Fibroblast of lung (primary cell): ENCODE results near the gene SH3PXD2A. TPM values are rescaled to one million over a fixed set of nuclear protein-coding genes. Genes with fewer than 3 reads are reported as not detected.

Experiments used
- DNase-seq, 2 donors: peaks; one replicate each; pipeline versions ENCODE4 v3.0.0 to v3.0.0-alpha.2; 2010; ENCODE audit warnings: low read depth in 2 of 2
- H2AFZ ChIP-seq: 2 replicates; pipeline ENCODE4 v1.5.1; 2012; ENCODE audit warnings: low read length, control low read depth, inconsistent platforms
- H3K27ac ChIP-seq: 2 replicates; pipeline ENCODE4 v1.5.1; 2011; ENCODE audit warnings: low read length, control low read depth; ENCODE audit not compliant: insufficient read depth
- H3K27me3 ChIP-seq: 2 replicates; pipeline ENCODE4 v1.5.1; 2011; ENCODE audit warnings: mild to moderate bottlenecking, low read length; ENCODE audit not compliant: control insufficient read depth, insufficient read depth
- H3K36me3 ChIP-seq: 2 replicates; pipeline ENCODE4 v1.5.1; 2011; ENCODE audit warnings: low read length; ENCODE audit not compliant: control insufficient read depth, insufficient read depth
- H3K4me1 ChIP-seq: 2 replicates; pipeline ENCODE4 v1.5.1; 2011; ENCODE audit warnings: low read length; ENCODE audit not compliant: control insufficient read depth, insufficient read depth; ENCODE audit errors: extremely low read depth
- H3K4me2 ChIP-seq: 2 replicates; pipeline ENCODE4 v1.5.1; 2011; ENCODE audit warnings: low read length, control low read depth; ENCODE audit not compliant: insufficient read depth; ENCODE audit errors: extremely low read depth
- H3K4me3 ChIP-seq, 4 experiments: fragments of 200-600 bp in 1 of 4; sonication (generic) in 1 of 4; replicated peaks in 1 of 4; 2 replicates each; pipeline ENCODE4 v1.5.1; 2011 to 2016; ENCODE audit warnings: low read length in 4 of 4, low read depth in 3 of 4, mild to moderate bottlenecking in 3 of 4, control low read depth in 2 of 4, inconsistent platforms in 1 of 4, mixed read lengths in 1 of 4; ENCODE audit not compliant: insufficient read depth in 1 of 4; ENCODE audit errors: control extremely low read depth in 1 of 4
- H3K79me2 ChIP-seq: 2 replicates; pipeline ENCODE4 v1.5.1; 2012; ENCODE audit warnings: mild to moderate bottlenecking, low read length, inconsistent platforms; ENCODE audit not compliant: control insufficient read depth, insufficient read depth
- H3K9ac ChIP-seq: 2 replicates; pipeline ENCODE4 v1.5.1; 2011; ENCODE audit warnings: mild to moderate bottlenecking, low read length, control low read depth; ENCODE audit not compliant: insufficient read depth
- H3K9me3 ChIP-seq: 2 replicates; pipeline ENCODE4 v1.5.1; 2012; ENCODE audit warnings: low read depth, low read length; ENCODE audit not compliant: control insufficient read depth, insufficient read depth
- H4K20me1 ChIP-seq: 2 replicates; pipeline ENCODE4 v1.5.1; 2011; ENCODE audit warnings: low read length; ENCODE audit not compliant: control insufficient read depth, insufficient read depth; ENCODE audit errors: extremely low read depth
- CTCF ChIP-seq, 2 donors: IDR thresholded peaks in 1 of 2; conservative IDR thresholded peaks in 1 of 2; 1 replicate in 1 of 2; 2 replicates in 1 of 2; pipeline ENCODE4 v1.5.1; 2011 to 2012; ENCODE audit warnings: low read length in 2 of 2, control low read depth in 1 of 2, inconsistent platforms in 1 of 2, low read depth in 1 of 2, mild to moderate bottlenecking in 1 of 2
- EZH2 ChIP-seq: IDR thresholded peaks from 2 replicates; pipeline ENCODE4 v1.5.1; 2012; ENCODE audit warnings: low read length, control low read depth, mild to moderate bottlenecking; ENCODE audit errors: missing control alignments
- polyA plus RNA-seq, 2 donors: library from polyadenylated mRNA; depleted of rRNA in 1 of 2; stranded (reverse) in 1 of 2; unstranded in 1 of 2; fragments of >200 nt; gene quantifications; 2 replicates each; pipeline ENCODE4 v1.2.1, GENCODE V29; 2011 to 2012; ENCODE audit warnings: missing spikeins in 1 of 2
- total RNA-seq: library from RNA; depleted of rRNA; stranded (reverse); fragments of >200 nt; gene quantifications from 2 replicates; pipeline ENCODE4 v1.2.1, GENCODE V29; 2014

The SH3PXD2A gene
- total and polyA plus RNA-seq, 2 donors (not counting 1 experiment from before 2014, with no cell fraction given) = 25.5 to 33.2 TPM

GRCh38 chr10:103654925-103655324 lies 200.5 kb downstream of the SH3PXD2A start:
- Histone ChIP-seq H3K79me2 (peaks cover 86% of the 10 kb centered on the region), H3K27ac (no peak overlapping the region), H3K4me1 (peaks cover 18% of the 10 kb centered on the region), H3K9me3 (no peaks in the 10 kb centered on the region), H2AFZ (no peak overlapping the region), H3K4me2 (no peak overlapping the region), H3K4me3 (no peak overlapping the region), H4K20me1 (peaks cover under 1% of the 10 kb centered on the region), H3K9ac (no peak overlapping the region), H3K27me3 (no peaks in the 10 kb centered on the region), H3K36me3 (peaks cover 30% of the 10 kb centered on the region)
- no peak for DNase-seq
- TF ChIP-seq EZH2 = no peak
- TF ChIP-seq CTCF (conservative IDR thresholded peaks at IDR 0.05 in 1 of 2, IDR thresholded peaks at IDR 0.05 in 1 of 2; ENCODE audit: low read depth in 1 of 2, low read length in 2 of 2) = no peak

GRCh38 chr10:103653581-103654037 lies 201.8 kb downstream of the SH3PXD2A start:
- Histone ChIP-seq H3K9ac (no peak overlapping the region), H3K4me3 (no peak overlapping the region), H3K4me1 (peaks cover 29% of the 10 kb centered on the region), H3K27ac (no peak overlapping the region), H3K27me3 (no peaks in the 10 kb centered on the region), H3K79me2 (peaks cover 86% of the 10 kb centered on the region), H3K4me2 (no peak overlapping the region), H2AFZ (no peak overlapping the region), H3K9me3 (no peaks in the 10 kb centered on the region), H3K36me3 (peaks cover 23% of the 10 kb centered on the region), H4K20me1 (peaks cover 4% of the 10 kb centered on the region)
- TF ChIP-seq CTCF (conservative IDR thresholded peaks at IDR 0.05 in 1 of 2, IDR thresholded peaks at IDR 0.05 in 1 of 2; ENCODE audit: low read depth in 1 of 2, low read length in 2 of 2) (no peak), EZH2 (no peak)
- DNase-seq = no peak

GRCh38 chr10:103652599-103653281 lies 202.6 kb downstream of the SH3PXD2A start:
- peaks cover 36% of the 10 kb centered on the region for H3K4me1 ChIP-seq
- H3K9ac ChIP-seq = no peak overlapping the region

More at GRCh38 chr10:103652599-103653281, 202.6 kb downstream of the SH3PXD2A start:
- peaks cover 4% of the 10 kb centered on the region for H4K20me1 ChIP-seq
- TF ChIP-seq CTCF (conservative IDR thresholded peaks at IDR 0.05 in 1 of 2, IDR thresholded peaks at IDR 0.05 in 1 of 2; ENCODE audit: low read depth in 1 of 2, low read length in 2 of 2) (no peak), EZH2 (no peak)
- DNase-seq = no peak
- no peak overlapping the region for H3K27ac ChIP-seq
- H3K27me3 ChIP-seq = no peaks in the 10 kb centered on the region
- no peaks in the 10 kb centered on the region for H3K9me3 ChIP-seq
- peaks cover 86% of the 10 kb centered on the region for H3K79me2 ChIP-seq
- H2AFZ ChIP-seq = no peak overlapping the region
- no peak overlapping the region for H3K4me2 ChIP-seq
- peaks cover 18% of the 10 kb centered on the region for H3K36me3 ChIP-seq
- H3K4me3 ChIP-seq = no peak overlapping the region
